Gastrocnemius medialis (tissue), 4 donors: ENCODE results near the gene SEMA6B.

Experiments
- CTCF ChIP-seq, 5 experiments: fragments of 450-650 bp in 3 of 5; fragments of 200-600 bp in 2 of 5; sonication (generic) in 2 of 5; IDR thresholded peaks in 4 of 5; conservative IDR thresholded peaks in 1 of 5; 1 replicate in 4 of 5; 2 replicates in 1 of 5; pipeline ENCODE4 v1.5.1; 2016 to 2019; ENCODE audit warnings: antibody characterized with exemption in 5 of 5, mild to moderate bottlenecking in 3 of 5, moderate library complexity in 3 of 5
- POLR2A ChIP-seq, 2 donors: fragments of 450-650 bp; IDR thresholded peaks; one replicate each; pipeline ENCODE4 v1.6.1; 2017; ENCODE audit warnings: antibody characterized with exemption in 2 of 2, mild to moderate bottlenecking in 2 of 2, moderate library complexity in 2 of 2

- TF ChIP-seq POLR2A (IDR thresholded peaks at IDR 0.05) (no peak), CTCF (IDR thresholded peaks at IDR 0.05 in 4 of 5, conservative IDR thresholded peaks at IDR 0.05 in 1 of 5) (no peak)
These were observed 23.7 kb upstream of the SEMA6B start for GRCh38 chr19:4582980-4583842.
